T47D (cell line): Measurements from ENCODE around the gene ATPAF2.

Source experiments
- DNase-seq, 2 experiments: peaks; one replicate each; pipeline versions ENCODE4 v3.0.0 to v3.0.0-alpha.2; 2011 to 2012; ENCODE audit warnings: low read depth in 1 of 2, low spot score in 1 of 2
- JUND ChIP-seq: IDR thresholded peaks from 2 replicates; pipeline ENCODE4 v1.6.1; 2012; ENCODE audit warnings: low read depth
- in situ Hi-C: cut with HindIII; loops from 2 replicates; pipeline ENCODE4 v1.10.0; 2016; ENCODE audit warnings: low sequenced_read_pairs, low pct_unique_long_range_greater_than_20kb

ATPAF2 gene

DNA sequence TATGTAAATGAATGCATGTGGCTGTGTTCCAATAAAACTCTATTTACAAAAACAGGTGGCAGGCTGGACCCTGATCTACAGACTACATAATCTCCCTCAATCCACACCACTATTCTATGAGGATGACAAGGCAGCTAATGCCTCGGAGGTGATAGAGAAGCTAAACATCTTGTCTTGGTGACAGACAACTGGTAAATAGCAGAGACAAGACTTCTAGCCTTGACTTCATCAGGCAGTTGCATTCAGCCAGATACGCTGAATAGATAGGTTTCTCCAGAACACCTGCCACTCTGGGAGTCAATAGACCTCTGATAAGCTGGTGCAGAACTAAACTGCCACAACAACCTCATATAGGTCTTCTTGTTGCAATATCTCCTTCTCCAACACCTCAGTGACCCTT lies 3.3 kb downstream of the ATPAF2 start:
- in situ Hi-C loops = no loop called here
- no peak for TF ChIP-seq JUND
- DNase-seq = no peak

DNA sequence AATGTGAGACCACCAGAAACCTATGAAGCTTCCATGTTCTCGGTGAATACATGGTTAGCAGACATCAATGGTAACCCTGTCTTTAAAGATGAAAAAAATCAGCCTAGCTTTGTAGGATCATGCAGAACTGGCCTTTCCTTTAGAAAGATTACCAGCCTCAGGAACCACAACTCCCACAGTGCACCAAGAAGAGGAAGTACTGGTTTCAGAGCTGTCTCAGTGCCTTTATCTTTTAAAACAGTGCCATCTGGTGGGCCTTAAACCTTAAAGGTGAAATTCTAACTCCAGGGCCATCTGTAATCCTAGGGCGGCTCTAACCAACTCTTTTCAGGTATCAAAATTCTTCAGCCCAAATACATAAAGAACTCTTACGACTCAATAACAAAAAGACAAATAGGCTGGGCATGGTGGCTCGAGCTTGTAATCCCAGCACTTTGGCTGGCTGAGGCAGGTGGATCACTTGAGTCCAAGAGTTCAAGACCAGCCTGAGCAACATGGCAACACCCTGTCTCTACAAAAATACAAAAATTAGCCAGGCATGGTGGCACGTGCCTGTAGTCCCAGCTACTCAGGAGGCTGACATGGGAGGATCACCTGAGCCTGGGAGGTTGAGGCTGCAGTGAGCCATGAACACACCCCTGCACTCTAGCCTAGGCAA lies 5.4 kb downstream of the ATPAF2 start:
- peak; percentile 44 to 84 for DNase-seq
- TF ChIP-seq JUND = no peak
- in situ Hi-C loops = no loop called here

DNA sequence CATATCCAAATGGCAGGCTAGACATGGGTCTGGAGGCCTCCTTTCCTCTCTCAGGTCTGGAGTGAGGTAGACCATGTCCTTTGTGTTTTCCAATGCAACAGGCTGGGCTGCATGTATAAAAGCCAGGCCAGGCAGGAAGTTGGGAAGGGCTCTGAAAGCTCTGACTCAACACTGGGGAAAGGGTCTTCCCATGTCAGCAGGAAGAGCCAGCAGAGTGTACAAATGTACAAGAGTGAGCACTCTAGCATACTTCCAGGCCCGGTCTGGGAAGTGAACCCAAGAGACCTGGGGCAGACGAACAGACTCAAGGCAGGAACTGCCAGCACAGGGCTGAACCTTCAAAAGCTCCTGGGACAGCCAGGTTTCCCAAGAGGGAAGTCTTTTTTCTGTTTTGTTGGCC lies 7.0 kb downstream of the ATPAF2 start:
- in situ Hi-C loops = no loop called here
- TF ChIP-seq JUND = no peak
- no peak for DNase-seq

DNA sequence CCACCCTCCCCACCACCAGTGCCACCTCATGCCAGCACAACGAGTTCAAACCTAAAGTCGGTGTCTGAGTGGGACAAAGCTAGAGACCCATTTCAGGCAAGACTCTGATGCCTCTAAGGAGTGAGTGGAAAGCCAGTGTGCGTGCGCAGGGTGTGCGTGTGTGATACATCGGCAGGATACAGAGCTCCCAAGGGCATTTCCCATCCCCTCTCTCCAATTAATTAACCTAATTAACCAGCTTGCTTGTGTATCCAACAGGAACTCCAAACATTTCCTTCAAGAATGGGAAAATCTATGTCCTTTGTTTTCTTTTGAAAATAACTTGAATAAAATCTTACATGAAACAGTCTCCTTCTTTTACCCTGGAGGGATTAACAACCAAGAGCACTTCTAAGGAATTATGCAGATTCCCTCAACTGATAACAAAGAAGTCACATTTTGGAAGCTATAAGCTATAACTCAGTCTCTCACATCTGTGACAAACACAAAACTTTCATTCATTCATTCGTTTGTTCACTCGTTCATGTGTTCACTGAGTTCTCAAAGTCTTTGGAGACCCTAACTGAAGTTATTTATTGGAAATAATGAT lies 9.9 kb downstream of the ATPAF2 start:
- in situ Hi-C loops = no loop called here
- TF ChIP-seq JUND = no peak
- no peak for DNase-seq

DNA sequence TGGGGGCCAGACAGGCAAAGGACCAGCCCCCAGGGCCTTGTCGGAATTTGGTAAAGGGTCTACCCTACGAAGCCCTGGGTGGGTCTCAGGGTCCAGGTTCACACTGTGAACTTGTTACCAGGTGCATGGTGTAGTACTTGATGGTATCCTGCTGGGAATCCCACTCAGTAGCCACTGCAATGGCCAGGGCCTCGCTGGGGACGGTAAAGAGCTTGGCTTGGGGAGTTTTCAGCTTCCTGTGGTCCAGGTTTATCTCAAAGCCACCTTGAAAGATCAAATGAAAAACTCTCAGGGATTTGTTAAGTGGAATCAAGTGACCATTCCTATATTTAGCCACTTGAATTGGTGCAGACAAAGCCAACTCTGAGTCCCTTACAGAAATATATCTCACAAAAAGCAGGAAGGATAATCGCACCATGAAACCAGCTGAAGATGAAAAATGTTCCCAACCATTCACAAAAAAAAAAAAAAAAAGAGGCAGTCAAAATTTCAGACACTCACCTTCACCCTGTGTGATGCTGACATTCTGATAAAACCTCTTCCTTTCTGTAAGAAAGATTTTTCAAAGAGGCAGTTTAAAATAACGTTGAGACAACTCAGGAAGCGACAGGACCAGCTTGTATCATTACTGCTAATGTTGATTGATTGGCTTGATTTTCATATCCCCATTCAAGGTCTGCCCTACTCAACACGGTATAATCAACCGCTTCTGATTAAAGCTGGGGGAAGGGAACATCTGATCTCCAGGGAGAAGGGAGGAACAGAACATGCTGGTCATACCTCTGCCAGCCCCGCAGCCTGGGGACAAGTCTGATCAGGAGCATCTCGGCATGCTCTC lies 10.6 kb downstream of the ATPAF2 start:
- no peak for TF ChIP-seq JUND
- in situ Hi-C loops = no loop called here
- DNase-seq = no peak

DNA sequence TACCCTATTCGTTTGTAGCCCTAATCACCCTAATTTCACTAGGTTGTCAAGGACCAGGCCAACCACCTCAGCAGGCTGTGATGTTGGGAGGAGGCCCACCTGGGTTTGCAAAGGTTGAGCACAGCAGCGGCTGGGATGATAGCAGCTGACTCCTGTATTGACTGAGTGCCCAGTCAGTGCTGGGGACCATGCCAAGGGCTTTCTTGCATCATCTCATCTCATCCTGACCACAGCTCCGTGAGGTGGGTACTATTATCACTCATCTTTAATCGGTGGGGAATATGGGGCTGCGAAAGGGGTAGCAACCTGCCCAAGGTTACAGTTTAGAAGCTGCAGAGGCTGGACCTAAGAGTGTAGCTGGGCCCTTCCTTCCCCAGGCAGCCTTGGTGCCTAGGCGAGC lies 11.7 kb downstream of the ATPAF2 start:
- in situ Hi-C loops = no loop called here
- DNase-seq = no peak
- TF ChIP-seq JUND = no peak

DNA sequence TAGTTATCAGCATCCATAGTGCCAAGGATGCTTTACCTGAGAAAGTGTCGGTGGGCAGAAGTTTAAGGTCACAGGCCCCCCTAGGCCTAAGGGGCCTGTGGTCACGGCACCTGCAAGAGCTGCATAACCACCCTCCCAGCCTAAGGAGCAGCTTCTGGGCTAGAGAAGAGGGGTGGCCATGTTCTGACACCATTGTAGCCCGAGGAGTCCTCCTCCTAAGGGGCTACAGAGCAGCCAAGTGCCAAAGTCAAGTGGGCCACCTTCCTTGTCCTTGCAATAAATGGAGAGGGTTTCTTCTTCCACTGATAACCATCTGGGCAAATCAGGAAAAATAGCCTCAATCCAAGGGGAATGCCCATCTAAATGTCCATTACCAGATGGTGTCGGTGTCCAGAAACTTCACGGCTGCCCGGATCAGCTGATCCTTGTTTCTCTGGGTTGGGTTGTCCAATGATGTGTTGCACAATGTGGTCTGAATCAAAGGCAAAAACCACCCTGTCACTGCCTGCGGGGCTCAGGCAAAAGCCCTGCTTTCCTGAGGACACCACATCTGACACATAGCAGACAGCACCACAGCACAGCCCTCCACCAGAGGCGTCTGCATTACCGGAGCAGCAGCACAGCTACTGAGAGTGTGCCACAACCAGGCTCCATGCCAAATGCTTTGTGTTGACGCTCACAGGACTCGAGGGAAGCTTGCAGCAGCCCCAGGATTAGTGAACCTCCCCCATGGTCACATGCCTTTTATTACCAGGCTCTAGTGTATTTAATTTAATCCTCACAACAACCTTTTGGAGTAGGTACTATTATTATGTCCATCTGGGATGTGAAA lies 12.8 kb downstream of the ATPAF2 start:
- TF ChIP-seq JUND = no peak
- in situ Hi-C loops = no loop called here
- DNase-seq = no peak

DNA sequence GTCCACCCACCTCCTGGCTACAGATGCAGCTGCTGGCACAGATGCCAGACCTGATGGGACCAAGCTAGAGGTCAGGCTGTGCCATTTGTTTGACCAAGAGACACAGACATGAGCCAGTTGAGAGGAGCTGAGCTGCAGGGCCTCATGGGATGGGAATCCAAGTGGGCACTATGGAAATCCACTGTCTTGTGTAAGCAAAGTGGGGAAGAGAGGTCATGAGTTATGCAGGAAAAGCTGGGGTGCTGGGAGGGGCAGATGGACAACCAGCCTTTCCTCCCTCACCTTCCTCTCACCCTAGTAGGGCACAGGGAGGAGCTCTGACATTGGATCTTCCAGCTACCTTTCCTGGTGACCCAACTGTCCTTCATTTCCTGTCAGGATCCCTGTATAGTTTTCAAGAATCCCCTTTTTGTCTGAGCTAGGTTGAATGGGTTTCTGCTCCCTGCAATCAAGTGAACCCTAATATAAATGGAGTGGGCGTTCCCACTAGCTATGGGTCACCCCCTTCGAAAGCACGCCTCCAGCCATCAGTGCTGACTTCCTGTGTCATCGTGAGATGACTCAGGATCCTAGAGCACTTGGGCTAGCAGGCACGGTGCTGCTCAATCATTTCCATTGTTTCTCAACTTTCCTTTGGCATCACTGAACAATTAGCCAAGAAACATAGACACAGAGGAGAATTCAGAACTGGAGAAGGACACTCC lies 13.6 kb downstream of the ATPAF2 start:
- no peak for DNase-seq
- in situ Hi-C loops = no loop called here
- no peak for TF ChIP-seq JUND

DNA sequence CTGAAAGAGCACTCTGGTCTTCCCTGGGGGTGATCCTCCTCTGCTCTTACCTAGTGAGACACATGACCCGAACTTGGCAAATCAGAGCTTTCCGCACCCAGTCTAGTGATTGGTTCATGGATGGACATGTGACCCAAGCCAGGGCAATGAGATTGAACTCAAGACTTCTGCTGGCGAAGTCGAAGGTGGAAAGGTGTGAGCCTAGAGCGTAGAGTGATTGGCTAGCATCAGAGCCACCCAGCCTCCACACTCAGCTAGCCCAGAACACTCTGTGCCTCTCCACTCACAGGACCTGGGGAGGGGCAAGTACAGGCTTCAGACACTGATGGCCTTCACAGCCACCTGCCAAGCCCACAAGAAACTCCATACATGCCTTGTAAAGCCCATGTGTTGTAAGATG lies 17.6 kb downstream of the ATPAF2 start:
- TF ChIP-seq JUND = no peak
- DNase-seq = no peak
- in situ Hi-C loops = no loop called here

DNA sequence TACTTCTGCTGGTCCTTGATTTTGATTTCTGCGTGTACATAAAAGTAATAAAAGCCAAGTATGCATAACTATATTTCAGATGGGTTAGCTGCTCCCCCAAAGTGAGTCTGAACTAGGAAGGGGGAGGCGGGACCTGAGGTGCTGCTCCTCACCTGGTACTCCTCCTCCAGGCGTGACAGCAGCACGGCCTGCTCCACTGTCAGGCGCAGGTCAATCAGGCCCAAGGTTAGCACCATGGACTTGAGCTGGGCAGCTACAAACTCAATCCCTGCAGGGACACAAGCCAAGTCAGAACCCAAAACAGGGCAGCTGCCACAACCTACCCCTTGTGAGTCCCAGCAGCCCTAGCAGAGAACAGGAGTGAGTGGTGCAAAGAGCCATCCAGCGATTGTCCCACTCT lies 18.0 kb downstream of the ATPAF2 start:
- DNase-seq = no peak
- in situ Hi-C loops = no loop called here
- TF ChIP-seq JUND = no peak

DNA sequence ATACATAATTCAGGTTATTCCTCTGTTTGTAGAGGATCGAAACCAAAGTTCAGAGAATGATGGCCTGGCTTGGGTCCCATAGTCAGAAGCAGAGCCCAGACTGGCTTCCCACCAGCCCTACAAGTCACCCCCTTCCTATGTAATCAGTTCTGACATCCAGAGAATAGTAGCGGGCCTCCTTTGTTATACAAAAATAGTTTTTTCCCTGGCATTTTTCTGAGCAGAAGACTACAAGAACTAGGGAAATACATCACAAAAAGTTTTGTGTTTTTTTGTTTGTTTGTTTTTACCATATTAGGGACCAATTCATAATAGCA lies 19.2 kb downstream of the ATPAF2 start:
- DNase-seq = no peak
- TF ChIP-seq JUND = no peak
- in situ Hi-C loops = no loop called here

DNA sequence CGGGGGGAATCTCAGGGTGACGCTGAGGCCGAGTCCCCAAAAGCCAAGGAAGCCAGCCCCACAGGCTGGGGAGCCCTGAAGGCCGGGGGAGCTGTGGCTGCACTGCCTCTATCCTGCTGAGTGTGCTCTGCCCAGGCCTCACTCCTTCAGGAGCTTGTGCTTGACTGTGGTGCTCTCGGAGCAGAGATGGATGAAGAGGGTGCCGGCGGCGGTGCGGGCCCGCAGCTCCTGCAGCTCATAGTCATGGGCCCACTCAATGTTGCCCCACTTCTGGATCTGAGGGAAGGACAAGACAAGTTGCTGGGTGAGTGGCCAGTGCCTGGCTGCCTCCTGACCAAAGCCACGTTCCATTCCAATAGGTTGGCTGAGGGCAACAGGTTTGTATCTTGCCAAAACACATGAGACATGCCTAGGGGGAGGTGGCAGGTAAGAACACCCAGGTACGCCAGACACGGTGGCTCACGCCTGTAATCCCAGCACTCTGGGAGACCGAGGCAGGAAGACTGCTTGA lies 20.5 kb downstream of the ATPAF2 start:
- no peak for TF ChIP-seq JUND
- DNase-seq = no peak
- in situ Hi-C loops = no loop called here
